ENCODE results near the gene KRIT1.
"Not testable (repeated sequence)": the region's sequence is repeated elsewhere in the genome, so short reads cannot be mapped to it uniquely, and the experiment has no call there.

The KRIT1 gene

GRCh38 chr7:92246360-92247101, 817 bp upstream of the KRIT1 start:
- no peak for DNase-seq (ENCODE audit: low read depth)

- DNase-seq (ENCODE audit: low read depth): no peak
Observed at GRCh38 chr7:92244808-92245486, 767 bp downstream of the KRIT1 start.

GRCh38 chr7:92242972-92243371, 2.7 kb downstream of the KRIT1 start:
- no peak for DNase-seq (ENCODE audit: low read depth)

GRCh38 chr7:92230547-92230946, 15.2 kb downstream of the KRIT1 start:
- no peak for DNase-seq (ENCODE audit: low read depth)

GRCh38 chr7:92228742-92229141, 17.0 kb downstream of the KRIT1 start:
- DNase-seq (ENCODE audit: low read depth): no peak

- no peak for DNase-seq (ENCODE audit: low read depth)
Observed at GRCh38 chr7:92228100-92228499, 17.6 kb downstream of the KRIT1 start.

GRCh38 chr7:92226981-92227380, 18.7 kb downstream of the KRIT1 start:
- no peak for DNase-seq (ENCODE audit: low read depth)

GRCh38 chr7:92221766-92222165, 23.9 kb downstream of the KRIT1 start:
- no peak for DNase-seq (ENCODE audit: low read depth)

GRCh38 chr7:92206672-92207071, 39.0 kb downstream of the KRIT1 start:
- DNase-seq (ENCODE audit: low read depth): no peak

GRCh38 chr7:92205987-92206386, 39.7 kb downstream of the KRIT1 start:
- DNase-seq (ENCODE audit: low read depth): no peak

GRCh38 chr7:92200791-92201190, 44.9 kb downstream of the KRIT1 start:
- DNase-seq (ENCODE audit: low read depth): no peak

GRCh38 chr7:92192326-92192725, 53.4 kb downstream of the KRIT1 start:
- DNase-seq (ENCODE audit: low read depth): no peak

- DNase-seq (ENCODE audit: low read depth): not testable (repeated sequence)
Observed at GRCh38 chr7:92189246-92189645, 56.5 kb downstream of the KRIT1 start.

- not testable (repeated sequence) for DNase-seq (ENCODE audit: low read depth)
Observed at GRCh38 chr7:92184294-92184693, 61.4 kb downstream of the KRIT1 start.

GRCh38 chr7:92178928-92179924, 66.5 kb downstream of the KRIT1 start, which contains the start of gene LRRD1:
TSS of gene LRRD1 (minus strand) at chr7:92179142. CDS start at chr7:92165202, 13,940 bp downstream.
- DNase-seq (ENCODE audit: low read depth): peak; percentile 86

- DNase-seq (ENCODE audit: low read depth): no peak
Observed at GRCh38 chr7:92177362-92177761, 68.4 kb downstream of the KRIT1 start.

GRCh38 chr7:92169529-92169928, 76.2 kb downstream of the KRIT1 start:
- DNase-seq (ENCODE audit: low read depth): not testable (repeated sequence)

- no peak for DNase-seq (ENCODE audit: low read depth)
Observed at GRCh38 chr7:92161271-92161670, 84.4 kb downstream of the KRIT1 start.

GRCh38 chr7:92158660-92159575, 86.8 kb downstream of the KRIT1 start:
- DNase-seq (ENCODE audit: low read depth): no peak

- DNase-seq (ENCODE audit: low read depth): no peak
Observed at GRCh38 chr7:92156990-92157389, 88.7 kb downstream of the KRIT1 start.

GRCh38 chr7:92155108-92155739, 90.5 kb downstream of the KRIT1 start:
- DNase-seq (ENCODE audit: low read depth): no peak

All from activated T-helper 9 cell treated with anti-CD3 and anti-CD28 coated beads, Interleukin-2, amount 50 U/mL, for 16 hours (primary cell).